ENCODE measurements around the gene WT1. TPM values are rescaled to one million over a fixed set of nuclear protein-coding genes. Genes with fewer than 3 reads are reported as not detected.

Gene WT1
- polyA plus RNA-seq, 3 donors from 2014 or later = not detected

- Mint-ChIP-seq H3K4me3 (no peak overlapping the region), H3K27me3 (ENCODE audit: low read depth in 3 of 3) (peaks cover 9 to 14% (median 13%) of the 10 kb centered on the region in 3 donors), H3K4me1 (no peaks in the 10 kb centered on the region), H3K9me3 (no peaks in the 10 kb centered on the region), H3K36me3 (no peaks in the 10 kb centered on the region), H3K27ac (no peak overlapping the region)
- DNase-seq = no peak
Measured at GRCh38 chr11:32448232-32448631, 12.9 kb upstream of the WT1 start.

- Mint-ChIP-seq H3K27ac (no peak overlapping the region), H3K36me3 (no peaks in the 10 kb centered on the region), H3K4me3 (no peak overlapping the region), H3K9me3 (no peaks in the 10 kb centered on the region), H3K27me3 (ENCODE audit: low read depth in 3 of 3) (peaks cover 9 to 16% (median 14%) of the 10 kb centered on the region in 3 donors), H3K4me1 (no peaks in the 10 kb centered on the region)
- no peak for DNase-seq
Measured at GRCh38 chr11:32447252-32447651, 11.9 kb upstream of the WT1 start.

GRCh38 chr11:32446227-32446626 lies 10.9 kb upstream of the WT1 start:
- Mint-ChIP-seq H3K27ac (no peak overlapping the region), H3K4me1 (no peaks in the 10 kb centered on the region), H3K27me3 (ENCODE audit: low read depth in 3 of 3) (peaks cover 7 to 18% (median 14%) of the 10 kb centered on the region in 3 donors), H3K9me3 (no peaks in the 10 kb centered on the region), H3K36me3 (no peaks in the 10 kb centered on the region), H3K4me3 (no peak overlapping the region)
- no peak for DNase-seq

- H3K36me3 Mint-ChIP-seq = no peaks in the 10 kb centered on the region
- DNase-seq = no peak
- no peak overlapping the region for H3K4me3 Mint-ChIP-seq
- peaks cover 7 to 25% (median 16%) of the 10 kb centered on the region in 3 donors for H3K27me3 Mint-ChIP-seq (ENCODE audit: low read depth in 3 of 3)
- H3K4me1 Mint-ChIP-seq = peaks cover 0 to 2% of the 10 kb centered on the region in 2 donors
- H3K9me3 Mint-ChIP-seq = no peaks in the 10 kb centered on the region
- no peak overlapping the region for H3K27ac Mint-ChIP-seq
Measured at GRCh38 chr11:32444186-32444585, 8.8 kb upstream of the WT1 start.

GRCh38 chr11:32440916-32441315 lies 5.6 kb upstream of the WT1 start:
- Mint-ChIP-seq H3K4me1 (peaks cover 0 to 2% of the 10 kb centered on the region in 2 donors), H3K4me3 (no peak overlapping the region), H3K9me3 (peaks cover 0 to 2% (median 0%) of the 10 kb centered on the region in 6 donors), H3K36me3 (no peaks in the 10 kb centered on the region), H3K27ac (no peak overlapping the region), H3K27me3 (ENCODE audit: low read depth in 3 of 3) (peaks cover 14 to 32% (median 15%) of the 10 kb centered on the region in 3 donors)
- no peak for DNase-seq

GRCh38 chr11:32440312-32440908 lies 5.1 kb upstream of the WT1 start:
- Mint-ChIP-seq H3K4me1 (peaks cover 0 to 3% of the 10 kb centered on the region in 2 donors), H3K27me3 (ENCODE audit: low read depth in 3 of 3) (peaks cover 10 to 32% (median 17%) of the 10 kb centered on the region in 3 donors), H3K4me3 (no peak overlapping the region), H3K36me3 (no peaks in the 10 kb centered on the region), H3K9me3 (peaks cover 0 to 2% (median 0%) of the 10 kb centered on the region in 6 donors), H3K27ac (no peak overlapping the region)
- DNase-seq = no peak

GRCh38 chr11:32439501-32440210 lies 4.3 kb upstream of the WT1 start:
- no peaks in the 10 kb centered on the region for H3K36me3 Mint-ChIP-seq
- H3K4me1 Mint-ChIP-seq = peaks cover 0 to 3% of the 10 kb centered on the region in 2 donors
- no peak for DNase-seq
- H3K4me3 Mint-ChIP-seq = no peak overlapping the region
- peaks cover 8 to 32% (median 17%) of the 10 kb centered on the region in 3 donors for H3K27me3 Mint-ChIP-seq (ENCODE audit: low read depth in 3 of 3)
- peaks cover 0 to 2% (median 0%) of the 10 kb centered on the region in 6 donors for H3K9me3 Mint-ChIP-seq
- no peak overlapping the region for H3K27ac Mint-ChIP-seq

- peaks cover 8 to 32% (median 17%) of the 10 kb centered on the region in 3 donors for H3K27me3 Mint-ChIP-seq (ENCODE audit: low read depth in 3 of 3)
- no peak overlapping the region for H3K4me3 Mint-ChIP-seq
- peaks cover 0 to 3% of the 10 kb centered on the region in 2 donors for H3K4me1 Mint-ChIP-seq
- no peak overlapping the region for H3K27ac Mint-ChIP-seq
- H3K36me3 Mint-ChIP-seq = no peaks in the 10 kb centered on the region
- H3K9me3 Mint-ChIP-seq = peaks cover 0 to 2% (median 0%) of the 10 kb centered on the region in 6 donors
- no peak for DNase-seq
Measured at GRCh38 chr11:32438866-32439489, 3.6 kb upstream of the WT1 start.

- Mint-ChIP-seq H3K36me3 (no peaks in the 10 kb centered on the region), H3K4me3 (no peak overlapping the region), H3K9me3 (peaks cover 0 to 2% (median 0%) of the 10 kb centered on the region in 6 donors), H3K4me1 (peaks cover 0 to 3% of the 10 kb centered on the region in 2 donors), H3K27me3 (ENCODE audit: low read depth in 3 of 3) (peaks cover 10 to 31% (median 20%) of the 10 kb centered on the region in 3 donors), H3K27ac (no peak overlapping the region)
- DNase-seq = no peak
Measured at GRCh38 chr11:32438346-32438865, 3.1 kb upstream of the WT1 start.

GRCh38 chr11:32437495-32438345 lies 2.4 kb upstream of the WT1 start:
- peaks cover 0 to 2% (median 0%) of the 10 kb centered on the region in 6 donors for H3K9me3 Mint-ChIP-seq
- peak overlapping the region in 1 of 5 donors; percentile 34 for H3K4me3 Mint-ChIP-seq
- no peaks in the 10 kb centered on the region for H3K36me3 Mint-ChIP-seq
- peaks cover 12 to 30% (median 24%) of the 10 kb centered on the region in 3 donors for H3K27me3 Mint-ChIP-seq (ENCODE audit: low read depth in 3 of 3)
- no peak overlapping the region for H3K27ac Mint-ChIP-seq
- no peak for DNase-seq
- H3K4me1 Mint-ChIP-seq = peaks cover 3 to 5% of the 10 kb centered on the region in 2 donors

- Mint-ChIP-seq H3K27me3 (ENCODE audit: low read depth in 3 of 3) (peaks cover 15 to 35% (median 26%) of the 10 kb centered on the region in 3 donors), H3K4me1 (peaks cover 3 to 5% of the 10 kb centered on the region in 2 donors)
Measured at GRCh38 chr11:32436751-32437494, 1.6 kb upstream of the WT1 start.

GRCh38 chr11:32435942-32436750 lies 807 bp upstream of the WT1 start:
- Mint-ChIP-seq H3K9me3 (peaks cover 0 to 2% (median 0%) of the 10 kb centered on the region in 6 donors), H3K4me3 (peak overlapping the region in 1 of 5 donors; percentile 33), H3K27me3 (ENCODE audit: low read depth in 3 of 3) (peaks cover 15 to 33% (median 27%) of the 10 kb centered on the region in 3 donors), H3K36me3 (no peaks in the 10 kb centered on the region), H3K27ac (no peak overlapping the region), H3K4me1 (peaks cover 3 to 5% of the 10 kb centered on the region in 2 donors)
- DNase-seq = no peak

More at GRCh38 chr11:32436751-32437494, 1.6 kb upstream of the WT1 start:
- H3K9me3 Mint-ChIP-seq = peaks cover 0 to 2% (median 0%) of the 10 kb centered on the region in 6 donors
- H3K27ac Mint-ChIP-seq = no peak overlapping the region
- peak overlapping the region in 1 of 5 donors; percentile 34 for H3K4me3 Mint-ChIP-seq
- DNase-seq = no peak
- H3K36me3 Mint-ChIP-seq = no peaks in the 10 kb centered on the region

Measured in immature natural killer cell (primary cell).